HepG2 (cell line): ENCODE data around the gene AGPAT2. TPM values are rescaled to one million over a fixed set of nuclear protein-coding genes. Genes with fewer than 3 reads are reported as not detected.

ENCODE experiments used
- ATAC-seq: fragments of 200-7000 bp; cut with Tn5 transposase; 3 replicates; pipeline ENCODE4 v1.9.1; 2020; ENCODE audit warnings: mild to moderate bottlenecking, moderate library complexity
- BruUV-seq: library from RNA; stranded (reverse); fragments of 400-500 nt; replicated peaks from 2 replicates; lab custom pipeline; 2021; lab: Mats Ljungman, UMichigan
- CTCF ChIA-PET: fragments of 300-600 bp; formaldehyde crosslinking; extraction: SDS; loops from one replicate; lab custom pipeline; 2021; ENCODE audit warnings: low total read pairs, inconsistent platforms, low intra/inter-chr PET ratio; lab: Yijun Ruan, JAX
- POLR2A ChIA-PET: fragments of 350-600 bp; sonication (Branson Sonifier 250); formaldehyde crosslinking; loops from one replicate; lab custom pipeline; 2020; ENCODE audit warnings: antibody characterized with exemption, inconsistent platforms; lab: Yijun Ruan, JAX
- DNase-seq: peaks from one replicate; pipeline ENCODE4 v3.0.0-alpha.2; 2015; ENCODE audit warnings: low spot score
- FAIRE-seq: peaks from 3 replicates; lab custom pipeline; 2011; peaks lifted over from hg19 to GRCh38; lab: Jason Lieb, UNC
- H2AFZ ChIP-seq: one replicate; pipeline ENCODE4 v1.6.1; 2011; ENCODE audit warnings: low read length, inconsistent platforms
- H3K27ac ChIP-seq: fragments of 300-600 bp; 3 replicates; pipeline ENCODE4 v1.8.0; 2011; ENCODE audit warnings: mixed run types, mild to moderate bottlenecking, mixed read lengths, low read length, inconsistent platforms; ENCODE audit not compliant: insufficient read depth; ENCODE audit errors: extremely low read length
- H3K27me3 ChIP-seq, 2 experiments: fragments of 200-600 bp in 1 of 2; 2 replicates in 1 of 2; 3 replicates in 1 of 2; pipeline versions ENCODE4 v1.6.0 to v1.8.0; 2011; ENCODE audit warnings: low read length in 2 of 2, mild to moderate bottlenecking in 2 of 2, moderate library complexity in 2 of 2, inconsistent platforms in 1 of 2; ENCODE audit not compliant: insufficient read depth in 2 of 2, control insufficient read depth in 1 of 2
- H3K36me3 ChIP-seq, 2 experiments: fragments of 200-600 bp in 1 of 2; replicated peaks in 1 of 2; 2 replicates in 1 of 2; 3 replicates in 1 of 2; pipeline versions ENCODE4 v1.5.1 to v1.8.0; 2011; ENCODE audit warnings: low read length in 2 of 2, inconsistent platforms in 1 of 2; ENCODE audit not compliant: insufficient read depth in 2 of 2, control insufficient read depth in 1 of 2
- H3K4me1 ChIP-seq: 2 replicates; pipeline ENCODE4 v1.5.1; 2012; ENCODE audit warnings: low read length, inconsistent platforms; ENCODE audit not compliant: insufficient read depth
- H3K4me2 ChIP-seq: 2 replicates; pipeline ENCODE4 v1.6.0; 2011; ENCODE audit warnings: low read depth, low read length, inconsistent platforms
- H3K4me3 ChIP-seq, 3 experiments: fragments of 200-600 bp in 1 of 3; sonication (generic), shearing (Covaris generic) in 1 of 3; replicated peaks in 1 of 3; 2 replicates each; pipeline ENCODE4 v1.5.1; 2011 to 2016; ENCODE audit warnings: low read length in 3 of 3, inconsistent platforms in 2 of 3, low read depth in 2 of 3, mild to moderate bottlenecking in 2 of 3, control low read depth in 1 of 3, mixed read lengths in 1 of 3; ENCODE audit not compliant: insufficient read depth in 1 of 3
- H3K79me2 ChIP-seq: one replicate; pipeline ENCODE4 v1.6.1; 2011; ENCODE audit warnings: low read length, inconsistent platforms; ENCODE audit not compliant: insufficient read depth
- H3K9ac ChIP-seq: 2 replicates; pipeline ENCODE4 v1.6.0; 2011; ENCODE audit warnings: mild to moderate bottlenecking, low read depth, low read length, inconsistent platforms; ENCODE audit not compliant: insufficient read depth
- H3K9me3 ChIP-seq: 2 replicates; pipeline ENCODE4 v1.5.1; 2012; ENCODE audit warnings: mild to moderate bottlenecking, low read length
- H4K20me1 ChIP-seq: 2 replicates; pipeline ENCODE4 v1.6.0; 2011; ENCODE audit warnings: inconsistent platforms, mild to moderate bottlenecking, low read length, moderate library complexity; ENCODE audit not compliant: insufficient read depth
- KIAA2018 ChIP-seq: sonication (generic); formaldehyde crosslinking; IDR thresholded peaks from 2 replicates; pipeline ENCODE4 v1.5.0; 2020; ENCODE audit warnings: mild to moderate bottlenecking, missing genetic modification reagents, borderline replicate concordance
- WGBS: methylation state at CpG from one replicate; pipeline ENCODE4 v1.1.6; 2017; ENCODE audit warnings: low lambda C conversion rate; 5-methylcytosine and 5-hydroxymethylcytosine counted together
- in situ Hi-C: cut with HindIII; loops from 2 replicates; pipeline ENCODE4 v1.10.0; 2017; ENCODE audit warnings: low pct_unique_long_range_greater_than_20kb; ENCODE audit not compliant: extremely low pct_ligation_motif_present
- intact Hi-C: fragments of 100-400 bp; cut with micrococcal nuclease; formaldehyde crosslinking; loops from one replicate; pipeline ENCODE4 v1.10.0; 2022; ENCODE audit not compliant: unreplicated experiment
- polyA plus RNA-seq, 8 experiments: library from polyadenylated mRNA; depleted of rRNA in 3 of 8; stranded (reverse) in 7 of 8; unstranded in 1 of 8; fragments of >200 nt; fragmentation: Illumina TruSeq in 4 of 8; extraction: Trizol in 4 of 8; gene quantifications; 2 replicates each; pipeline versions ENCODE4 v1.2.1 to v1.2.3, GENCODE V29; 2011 to 2016; ENCODE audit warnings: low read depth in 4 of 8, missing spikeins in 1 of 8, mixed read lengths in 1 of 8; ENCODE audit not compliant: insufficient read depth in 1 of 8
- total RNA-seq, 5 experiments: library from RNA; depleted of rRNA; stranded (reverse); fragments of >200 nt; fragmentation: Illumina TruSeq; extraction: Trizol; gene quantifications; 2 replicates each; pipeline ENCODE4 v1.2.3, GENCODE V29; 2016; ENCODE audit warnings: low read depth in 1 of 5

The AGPAT2 gene
- total and polyA plus RNA-seq, 2 of the 13 experiments (the other 11 are each of a cell fraction or from before 2014, with no cell fraction given), result 3.9 to 25.8 TPM

- peaks cover 44% of the 10 kb centered on the region for H3K4me1 ChIP-seq
- 65% methylated on average over 13 of the region's 38 CpGs for WGBS
- ATAC-seq (no peak), DNase-seq (no peak), FAIRE-seq (no peak)
- no peak overlapping the region for H3K4me2 ChIP-seq
- H2AFZ ChIP-seq, result no peak overlapping the region
- H3K9ac ChIP-seq, result no peak overlapping the region
- no TSS peak for BruUV-seq
- no peaks in the 10 kb centered on the region for H3K9me3 ChIP-seq
- no peak for TF ChIP-seq KIAA2018 (CRISPR knock-in tag)
- ChIA-PET CTCF (no interaction called here), POLR2A (no interaction called here)
- intact Hi-C loops (no loop called here), in situ Hi-C loops (no loop called here)
- no peak overlapping the region for H3K4me3 ChIP-seq
- no peaks in the 10 kb centered on the region for H3K36me3 ChIP-seq
- H3K27ac ChIP-seq, result no peak overlapping the region
- no peaks in the 10 kb centered on the region for H4K20me1 ChIP-seq
- H3K27me3 ChIP-seq, result peaks cover 5 to 22% of the 10 kb centered on the region in 2 experiments; a peak in 4 of 5 replicates
- no peaks in the 10 kb centered on the region for H3K79me2 ChIP-seq
Measured at GRCh38 chr9:136700959-136701667, 13.9 kb upstream of the AGPAT2 start.
